Vagina (tissue), 2 donors: ENCODE data around the gene GBP3. TPM values are rescaled to one million over a fixed set of nuclear protein-coding genes. Genes with fewer than 3 reads are reported as not detected.

Experiments
- DNase-seq, 2 donors: peaks; one replicate each; pipeline ENCODE4 v3.0.0-alpha.2; 2017; ENCODE audit errors: extremely low spot score in 2 of 2
- H3K27ac ChIP-seq: fragments of 200-600 bp; sonication (generic); one replicate; pipeline ENCODE4 v1.5.1; 2019
- H3K27me3 ChIP-seq: fragments of 200-600 bp; sonication (generic); one replicate; pipeline ENCODE4 v1.5.1; 2019
- H3K36me3 ChIP-seq, 2 donors: fragments of 200-600 bp; sonication (generic); one replicate each; pipeline ENCODE4 v1.5.1; 2017 to 2019
- H3K4me1 ChIP-seq: fragments of 200-600 bp; sonication (generic); one replicate; pipeline ENCODE4 v1.5.1; 2019
- H3K4me3 ChIP-seq, 2 donors: fragments of 200-600 bp; sonication (generic); 1 replicate in 1 of 2; 2 replicates in 1 of 2; pipeline ENCODE4 v1.5.1; 2016 to 2019
- H3K9me3 ChIP-seq: fragments of 200-600 bp; sonication (generic); one replicate; pipeline ENCODE4 v1.5.1; 2019
- CTCF ChIP-seq, 3 experiments: fragments of 450-650 bp in 2 of 3; fragments of 200-600 bp in 1 of 3; sonication (generic) in 1 of 3; IDR thresholded peaks; one replicate each; pipeline ENCODE4 v1.5.1; 2017 to 2019; ENCODE audit warnings: antibody characterized with exemption in 3 of 3, mild to moderate bottlenecking in 2 of 3, moderate library complexity in 2 of 3
- POLR2A ChIP-seq, 2 donors: fragments of 450-650 bp; IDR thresholded peaks; one replicate each; pipeline ENCODE4 v1.6.1; 2017; ENCODE audit warnings: antibody characterized with exemption in 2 of 2, mild to moderate bottlenecking in 2 of 2, moderate library complexity in 2 of 2
- POLR2AphosphoS5 ChIP-seq, 2 donors: sonication (generic); formaldehyde crosslinking; IDR thresholded peaks; one replicate each; pipeline ENCODE4 v1.9.0; 2017; ENCODE audit warnings: antibody characterized with exemption in 2 of 2, mild to moderate bottlenecking in 2 of 2, low read depth in 1 of 2; ENCODE audit not compliant: insufficient read depth in 1 of 2
- intact Hi-C: fragments of 100-400 bp; cut with DNase I; formaldehyde crosslinking; loops from one replicate; pipeline ENCODE4 v1.15.1; 2023
- total RNA-seq: library from RNA; depleted of rRNA; stranded (reverse); fragments of >200 nt; gene quantifications from one replicate; pipeline ENCODE4 v1.2.3, GENCODE V29; 2016

The GBP3 gene
- 6.9 TPM for total RNA-seq

- H3K4me1 ChIP-seq, result peaks cover 42% of the 10 kb centered on the region
- no peak for TF ChIP-seq CTCF (IDR thresholded peaks at IDR 0.05)
- TF ChIP-seq POLR2A (IDR thresholded peaks at IDR 0.05), result no peak
- peak in 1 of 2 donors; percentile 76 for TF ChIP-seq POLR2AphosphoS5 (IDR thresholded peaks at IDR 0.05; ENCODE audit: insufficient read depth in 1 of 2, low read depth in 1 of 2)
- no peaks in the 10 kb centered on the region for H3K27me3 ChIP-seq
- no peaks in the 10 kb centered on the region for H3K9me3 ChIP-seq
- peak within 1 kb of the TSS; percentile 53 for H3K4me3 ChIP-seq
- DNase-seq, result no peak
- peak within 1 kb of the TSS; percentile 88 for H3K27ac ChIP-seq
- intact Hi-C loops, result no loop called here
- H3K36me3 ChIP-seq, result peaks cover 0 to 9% of the 10 kb centered on the region in 2 donors
Observed at GRCh38 chr1:89022167-89022959, at the start of gene GBP3. Gene GBP3 (minus strand): TSS chr1:89022866. CDS start chr1:89020721, 2,145 bp downstream.

GRCh38 chr1:89070509-89070908 lies 47.8 kb upstream of the GBP3 start:
- DNase-seq, result no peak
- no peaks in the 10 kb centered on the region for H3K9me3 ChIP-seq
- TF ChIP-seq POLR2AphosphoS5 (IDR thresholded peaks at IDR 0.05; ENCODE audit: insufficient read depth in 1 of 2, low read depth in 1 of 2) (no peak), CTCF (IDR thresholded peaks at IDR 0.05) (no peak), POLR2A (IDR thresholded peaks at IDR 0.05) (no peak)
- H3K27ac ChIP-seq, result no peak overlapping the region
- no peaks in the 10 kb centered on the region for H3K36me3 ChIP-seq
- H3K4me1 ChIP-seq, result peaks cover 15% of the 10 kb centered on the region
- H3K27me3 ChIP-seq, result no peaks in the 10 kb centered on the region
- intact Hi-C loops, result no loop called here
- H3K4me3 ChIP-seq, result peak overlapping the region; percentile 24 to 25

GRCh38 chr1:89069951-89070350 lies 47.3 kb upstream of the GBP3 start:
- intact Hi-C loops, result no loop called here
- peak overlapping the region; percentile 24 to 25 for H3K4me3 ChIP-seq

GRCh38 chr1:89068291-89068690 lies 45.6 kb upstream of the GBP3 start:
- intact Hi-C loops, result no loop called here
- Histone ChIP-seq H3K4me3 (no peak overlapping the region), H3K27ac (peak overlapping the region; percentile 67), H3K27me3 (no peaks in the 10 kb centered on the region), H3K36me3 (no peaks in the 10 kb centered on the region), H3K9me3 (no peaks in the 10 kb centered on the region), H3K4me1 (peaks cover 26% of the 10 kb centered on the region)
- DNase-seq, result no peak
- no peak for TF ChIP-seq POLR2AphosphoS5 (IDR thresholded peaks at IDR 0.05; ENCODE audit: insufficient read depth in 1 of 2, low read depth in 1 of 2)
- no peak for TF ChIP-seq POLR2A (IDR thresholded peaks at IDR 0.05)
- TF ChIP-seq CTCF (IDR thresholded peaks at IDR 0.05), result no peak

More at GRCh38 chr1:89069951-89070350, 47.3 kb upstream of the GBP3 start:
- Histone ChIP-seq H3K9me3 (no peaks in the 10 kb centered on the region), H3K27ac (peak overlapping the region; percentile 64), H3K27me3 (no peaks in the 10 kb centered on the region), H3K36me3 (no peaks in the 10 kb centered on the region), H3K4me1 (peaks cover 16% of the 10 kb centered on the region)
- no peak for DNase-seq
- TF ChIP-seq POLR2AphosphoS5 (IDR thresholded peaks at IDR 0.05; ENCODE audit: insufficient read depth in 1 of 2, low read depth in 1 of 2) (peak in 1 of 2 donors; percentile 22), CTCF (IDR thresholded peaks at IDR 0.05) (no peak)
